GM12878 (cell line): ENCODE results near the gene SEPTIN7.

ENCODE experiments used
- CHD2 ChIP-seq: IDR thresholded peaks from 2 replicates; pipeline ENCODE4 v1.6.1; 2011; ENCODE audit warnings: low read depth, low read length, improper control_type of control experiment, borderline replicate concordance
- CTCF ChIP-seq, 3 experiments: IDR thresholded peaks in 2 of 3; conservative IDR thresholded peaks in 1 of 3; 2 replicates each; pipeline ENCODE4 v1.5.1; 2011; ENCODE audit warnings: low read depth in 3 of 3, low read length in 3 of 3, mild to moderate bottlenecking in 3 of 3, control low read depth in 2 of 3, moderate library complexity in 2 of 3, inconsistent platforms in 1 of 3, mixed read lengths in 1 of 3; ENCODE audit not compliant: control insufficient read depth in 2 of 3, insufficient read depth in 1 of 3; ENCODE audit errors: extremely low read depth in 1 of 3
- ELK1 ChIP-seq: IDR thresholded peaks from 2 replicates; pipeline ENCODE4 v1.6.1; 2012; ENCODE audit warnings: low read depth, low read length, improper control_type of control experiment
- EZH2 ChIP-seq: IDR thresholded peaks from 2 replicates; pipeline ENCODE4 v1.6.1; 2012; ENCODE audit warnings: low read depth, mild to moderate bottlenecking, control low read depth, inconsistent platforms, low read length, borderline replicate concordance; ENCODE audit not compliant: control insufficient read depth
- FOS ChIP-seq: IDR thresholded peaks from 3 replicates; pipeline ENCODE4 v1.6.1; 2011; ENCODE audit warnings: borderline replicate concordance; ENCODE audit not compliant: insufficient read length; ENCODE audit errors: extremely low read depth
- MAX ChIP-seq: IDR thresholded peaks from 2 replicates; pipeline ENCODE4 v1.6.1; 2012; ENCODE audit warnings: low read depth, low read length, improper control_type of control experiment
- MXI1 ChIP-seq: fragments of 150-350 bp; IDR thresholded peaks from 2 replicates; pipeline ENCODE4 v1.6.1; 2011; ENCODE audit warnings: low read depth, mild to moderate bottlenecking, inconsistent platforms, low read length, improper control_type of control experiment
- POLR2A ChIP-seq: IDR thresholded peaks from 2 replicates; pipeline ENCODE4 v1.6.1; 2011; ENCODE audit warnings: low read depth, mild to moderate bottlenecking, low read length
- POLR2AphosphoS5 ChIP-seq: IDR thresholded peaks from 2 replicates; pipeline ENCODE4 v1.6.1; 2011; ENCODE audit warnings: mild to moderate bottlenecking, low read length, inconsistent platforms
- YY1 ChIP-seq: IDR thresholded peaks from 2 replicates; pipeline ENCODE4 v1.6.1; 2011; ENCODE audit warnings: low read depth, mild to moderate bottlenecking, low read length
- ZNF274 ChIP-seq: IDR thresholded peaks from one replicate; pipeline ENCODE4 v1.8.0; 2011; ENCODE audit not compliant: insufficient read length, insufficient read depth

DNA sequence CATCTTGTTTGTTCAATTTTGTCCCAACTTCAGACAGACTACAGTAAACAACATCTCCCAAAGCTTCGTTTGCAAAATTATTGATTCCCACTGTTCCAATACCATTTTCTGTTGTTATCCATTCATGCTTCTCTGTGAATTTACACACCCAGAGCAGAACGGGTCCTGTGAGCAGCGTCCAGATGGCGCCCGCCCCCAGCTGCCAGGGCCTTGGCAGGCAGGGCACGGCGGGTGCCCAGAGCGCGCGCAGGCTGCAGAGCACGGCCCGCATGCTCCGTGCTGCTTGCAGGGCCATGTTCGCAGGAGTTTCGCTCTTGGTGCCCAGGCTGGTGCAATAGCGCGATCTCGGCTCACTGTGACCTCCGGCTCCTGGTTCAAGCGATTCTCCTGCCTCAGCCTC lies 32.5 kb upstream of the SEPTIN7 start:
- TF ChIP-seq ELK1 (no peak), EZH2 (no peak), YY1 (no peak), CHD2 (no peak), FOS (no peak), MAX (no peak), CTCF (IDR thresholded peaks at IDR 0.05 in 2 of 3, conservative IDR thresholded peaks at IDR 0.05 in 1 of 3; ENCODE audit: control insufficient read depth in 2 of 3, extremely low read depth in 1 of 3, insufficient read depth in 1 of 3, low read depth in 3 of 3, low read length in 3 of 3) (no peak), POLR2AphosphoS5 (no peak), POLR2A (no peak), ZNF274 (no peak), MXI1 (no peak)
